Activated CD8-positive, alpha-beta memory T cell treated with anti-CD3 and anti-CD28 coated beads for 36 hours (primary cell): Measurements from ENCODE around the gene PRMT7. TPM values are rescaled to one million over a fixed set of nuclear protein-coding genes. Genes with fewer than 3 reads are reported as not detected.

Source experiments
- CTCF ChIA-PET: fragments of 350-600 bp; sonication (Branson Sonifier 250); formaldehyde crosslinking; loops from one replicate; lab custom pipeline; 2021; ENCODE audit warnings: antibody characterized with exemption; lab: Charles Lee
- POLR2A ChIA-PET: fragments of 350-600 bp; sonication (Branson Sonifier 250); formaldehyde crosslinking; loops from one replicate; lab custom pipeline; 2021; ENCODE audit warnings: antibody characterized with exemption; lab: Charles Lee
- total RNA-seq, 2 experiments: library from RNA; stranded (reverse); gene quantifications; one replicate each; pipeline ENCODE4 v1.2.3, GENCODE V29; 2021

Gene PRMT7
- total RNA-seq, 2 experiments from 2014 or later = 60.2 to 62.9 TPM

DNA sequence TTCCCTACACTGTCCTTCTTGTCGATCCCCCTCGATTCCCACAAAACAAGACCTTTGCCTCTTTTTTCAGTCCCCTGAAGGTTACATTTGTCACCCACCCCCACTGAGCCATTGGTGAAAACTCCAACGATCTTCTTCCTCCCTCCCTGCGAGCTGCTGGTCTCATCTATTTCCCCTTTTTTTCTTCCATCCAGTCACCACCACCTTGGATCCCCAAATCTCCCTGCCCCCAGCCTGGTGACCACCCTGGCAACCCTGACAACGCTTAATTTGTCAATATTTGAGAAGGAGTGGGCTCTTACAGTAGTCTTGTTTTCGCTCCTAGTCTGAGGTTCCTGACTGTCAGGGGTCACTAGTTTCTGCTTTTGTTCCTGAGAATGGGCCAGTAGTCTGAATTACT, 74.6 kb downstream of the PRMT7 start:
- ChIA-PET CTCF (no interaction called here), POLR2A (no interaction called here)

DNA sequence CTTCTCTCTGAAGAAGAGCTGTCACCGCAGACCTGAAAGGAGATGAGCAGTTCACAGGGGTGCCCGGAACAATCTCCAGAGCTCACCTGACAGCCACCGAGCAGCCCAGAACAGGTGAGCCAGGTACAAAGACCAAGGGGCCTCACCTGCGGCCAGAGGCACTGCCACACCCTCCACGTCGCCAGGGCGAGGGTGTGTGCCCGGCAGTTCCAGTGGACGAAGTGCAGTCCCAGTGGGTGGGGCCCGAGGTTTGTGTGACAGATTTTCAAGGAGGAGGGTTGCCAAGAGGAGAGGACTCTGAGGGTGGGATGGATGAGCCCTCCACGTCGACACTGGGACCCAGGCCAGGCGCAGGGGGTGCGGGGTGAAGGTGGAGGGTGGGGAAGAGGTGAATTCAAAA, 75.8 kb downstream of the PRMT7 start:
- POLR2A ChIA-PET = no interaction called here
- CTCF ChIA-PET = interaction anchor here (1.7 kb wide), 1 partner anchor 10 kb away, joined by 4 read pairs; no protein-coding TSS in a partner anchor

DNA sequence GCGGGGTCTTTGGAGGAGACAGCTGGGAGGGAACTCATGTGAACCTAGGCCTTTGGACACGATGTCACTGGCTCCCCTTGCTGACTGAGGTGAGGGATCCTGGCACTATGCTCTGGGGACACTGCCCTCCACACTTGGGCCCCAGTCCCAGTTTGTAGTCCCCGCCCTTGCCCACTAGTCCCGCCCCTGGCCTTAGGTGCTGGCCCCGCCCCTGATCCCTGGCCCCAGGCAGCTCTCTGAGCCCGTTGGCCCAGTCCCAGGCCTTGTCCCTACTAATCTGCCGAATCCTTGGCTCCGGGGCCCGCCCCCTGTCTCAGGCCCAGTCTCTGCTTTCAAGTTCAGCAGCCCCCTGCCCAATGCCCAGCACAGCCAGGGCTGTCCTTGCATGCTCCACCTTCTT, 76.5 kb downstream of the PRMT7 start:
- POLR2A ChIA-PET = no interaction called here
- CTCF ChIA-PET = interaction anchor here (1.7 kb wide), 1 partner anchor 10 kb away, joined by 4 read pairs; no protein-coding TSS in a partner anchor

- CTCF ChIA-PET = interaction anchor here (1.4 kb wide), 1 partner anchor 126 kb away, joined by 3 read pairs; no protein-coding TSS in a partner anchor
These were observed 77.3 kb downstream of the PRMT7 start for GRCh38 chr16:68388124-68388523.

DNA sequence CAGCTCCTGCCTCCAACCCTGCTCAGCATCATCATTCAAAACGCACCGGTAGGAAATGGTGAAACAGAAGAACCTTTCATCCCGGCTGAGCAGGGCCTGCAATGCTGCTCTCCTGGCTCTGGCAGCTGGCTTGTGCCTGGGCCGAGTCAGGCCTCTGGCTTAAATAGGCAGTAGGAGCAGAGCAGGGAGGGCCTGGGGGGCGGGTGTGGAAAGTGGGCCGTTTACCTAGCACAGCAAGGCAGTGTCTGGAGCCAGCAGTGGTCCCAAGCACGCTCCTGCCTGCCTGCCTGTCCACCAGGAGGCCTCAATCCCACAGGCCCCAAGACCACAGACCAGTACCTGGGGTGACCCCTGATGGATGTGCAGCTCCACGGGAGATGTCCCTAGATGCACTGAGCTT, 78.2 kb downstream of the PRMT7 start:
- ChIA-PET CTCF (interaction anchor here (1.4 kb wide), 1 partner anchor 127 kb away, joined by 3 read pairs; no protein-coding TSS in a partner anchor), POLR2A (no interaction called here)

More at GRCh38 chr16:68388124-68388523, 77.3 kb downstream of the PRMT7 start:
- POLR2A ChIA-PET = no interaction called here

- ChIA-PET POLR2A (no interaction called here), CTCF (no interaction called here)
These were observed 79.0 kb downstream of the PRMT7 start for GRCh38 chr16:68389750-68390371.

GRCh38 chr16:68393333-68393732, 82.5 kb downstream of the PRMT7 start:
- ChIA-PET CTCF (no interaction called here), POLR2A (no interaction called here)

- POLR2A ChIA-PET = no interaction called here
- CTCF ChIA-PET = interaction anchor here (0.8 to 2.2 kb wide), 8 partner anchors 19 to 131 kb away, joined by 3 to 10 read pairs (median 4); partner anchors contain the start of gene SLC7A6
These were observed 84.5 kb downstream of the PRMT7 start for GRCh38 chr16:68395167-68395786.

- CTCF ChIA-PET = interaction anchor here (0.8 to 2.2 kb wide), 9 partner anchors 16 to 132 kb away, joined by 3 to 10 read pairs (median 4); partner anchors contain the start of gene SLC7A6
- POLR2A ChIA-PET = no interaction called here
These were observed 85.0 kb downstream of the PRMT7 start for GRCh38 chr16:68395815-68396214.

DNA sequence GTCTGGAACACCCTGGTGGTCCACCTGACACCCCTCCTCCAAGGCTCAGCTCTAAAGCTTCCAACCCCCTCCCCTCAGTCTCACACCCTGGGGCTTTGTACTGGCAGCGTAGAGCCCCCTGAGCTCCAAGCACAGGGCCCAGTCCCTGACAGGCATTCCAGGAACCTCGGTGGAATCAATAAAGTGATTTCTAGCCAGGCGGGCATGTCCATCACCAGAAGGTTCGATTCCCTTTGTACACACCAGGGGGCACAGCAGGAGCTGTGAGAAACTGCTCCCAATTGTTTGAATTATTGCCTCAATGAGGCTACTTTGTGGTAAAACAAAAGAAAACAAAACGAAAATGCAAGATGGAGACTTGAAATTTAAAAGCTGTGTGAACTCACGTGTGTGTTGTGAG, 85.7 kb downstream of the PRMT7 start:
- CTCF ChIA-PET = interaction anchor here (0.6 to 2.2 kb wide), 15 partner anchors 10 to 158 kb away, joined by 3 to 10 read pairs (median 3); no protein-coding TSS in a partner anchor

DNA sequence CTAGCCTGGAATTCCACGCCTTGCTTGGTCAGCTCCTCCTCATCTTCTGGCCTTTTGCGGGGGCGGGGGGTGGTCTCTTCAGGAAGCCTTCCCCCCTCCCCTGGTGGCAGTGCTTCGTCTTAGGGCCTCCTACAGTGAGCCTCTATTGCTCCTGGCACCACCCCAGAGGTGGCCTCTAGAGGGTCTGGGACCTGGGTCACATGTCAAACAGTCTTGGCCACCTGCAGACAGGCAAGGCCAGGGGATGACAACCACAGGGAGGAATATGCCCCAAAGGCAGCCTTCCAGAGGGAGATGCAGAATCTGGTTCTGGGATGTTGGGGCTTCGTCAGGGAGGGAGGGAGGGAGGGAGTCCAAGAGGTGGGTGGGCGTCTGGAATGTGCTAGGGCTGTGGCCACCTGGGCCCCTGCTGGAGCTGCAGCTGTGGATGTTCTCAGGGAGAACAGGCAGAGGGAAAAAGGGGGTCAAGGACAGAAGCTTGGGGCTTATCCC, 86.9 kb downstream of the PRMT7 start:
- POLR2A ChIA-PET = no interaction called here

More for the DNA sequence above, 85.7 kb downstream of the PRMT7 start:
- POLR2A ChIA-PET = no interaction called here

GRCh38 chr16:68399456-68399855, 88.6 kb downstream of the PRMT7 start:
- ChIA-PET POLR2A (no interaction called here), CTCF (interaction anchor here (0.6 kb wide), 1 partner anchor 56 kb away, joined by 3 read pairs; no protein-coding TSS in a partner anchor)

More for the DNA sequence above, 86.9 kb downstream of the PRMT7 start:
- CTCF ChIA-PET = interaction anchor here (0.8 to 1.5 kb wide), 5 partner anchors 10 to 112 kb away, joined by 3 to 5 read pairs (median 3); no protein-coding TSS in a partner anchor

- ChIA-PET CTCF (interaction anchor here (0.7 kb wide), 1 partner anchor 15 kb away, joined by 4 read pairs; no protein-coding TSS in a partner anchor), POLR2A (no interaction called here)
These were observed 89.5 kb downstream of the PRMT7 start for GRCh38 chr16:68400083-68400923.

DNA sequence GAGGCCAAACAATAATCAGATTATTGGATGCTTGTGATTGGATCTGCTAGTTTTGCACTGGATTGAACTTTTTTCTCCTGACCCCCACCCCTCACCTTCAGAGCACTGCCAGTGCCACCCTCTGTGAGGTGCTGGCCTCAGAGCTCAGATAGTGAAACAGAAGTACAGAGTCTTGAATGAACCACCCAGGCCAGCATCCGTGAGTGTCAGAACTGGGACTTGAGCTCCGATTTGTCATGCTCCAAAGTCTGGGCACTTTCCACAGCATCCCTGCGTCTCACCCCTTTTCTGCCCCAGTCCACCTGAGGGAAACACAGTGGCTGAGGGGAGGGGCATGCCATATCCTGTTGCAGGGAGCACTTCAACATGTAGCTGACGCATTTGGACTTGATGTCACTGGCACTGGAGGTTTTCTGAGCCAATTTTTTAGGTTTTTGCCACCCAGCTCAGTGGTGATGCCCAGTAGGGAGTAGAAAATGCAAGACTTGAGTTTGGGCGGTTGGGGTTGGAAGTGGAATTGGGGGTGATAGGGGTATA, 90.2 kb downstream of the PRMT7 start:
- CTCF ChIA-PET = interaction anchor here (0.7 kb wide), 1 partner anchor 15 kb away, joined by 4 read pairs; no protein-coding TSS in a partner anchor
- POLR2A ChIA-PET = no interaction called here

DNA sequence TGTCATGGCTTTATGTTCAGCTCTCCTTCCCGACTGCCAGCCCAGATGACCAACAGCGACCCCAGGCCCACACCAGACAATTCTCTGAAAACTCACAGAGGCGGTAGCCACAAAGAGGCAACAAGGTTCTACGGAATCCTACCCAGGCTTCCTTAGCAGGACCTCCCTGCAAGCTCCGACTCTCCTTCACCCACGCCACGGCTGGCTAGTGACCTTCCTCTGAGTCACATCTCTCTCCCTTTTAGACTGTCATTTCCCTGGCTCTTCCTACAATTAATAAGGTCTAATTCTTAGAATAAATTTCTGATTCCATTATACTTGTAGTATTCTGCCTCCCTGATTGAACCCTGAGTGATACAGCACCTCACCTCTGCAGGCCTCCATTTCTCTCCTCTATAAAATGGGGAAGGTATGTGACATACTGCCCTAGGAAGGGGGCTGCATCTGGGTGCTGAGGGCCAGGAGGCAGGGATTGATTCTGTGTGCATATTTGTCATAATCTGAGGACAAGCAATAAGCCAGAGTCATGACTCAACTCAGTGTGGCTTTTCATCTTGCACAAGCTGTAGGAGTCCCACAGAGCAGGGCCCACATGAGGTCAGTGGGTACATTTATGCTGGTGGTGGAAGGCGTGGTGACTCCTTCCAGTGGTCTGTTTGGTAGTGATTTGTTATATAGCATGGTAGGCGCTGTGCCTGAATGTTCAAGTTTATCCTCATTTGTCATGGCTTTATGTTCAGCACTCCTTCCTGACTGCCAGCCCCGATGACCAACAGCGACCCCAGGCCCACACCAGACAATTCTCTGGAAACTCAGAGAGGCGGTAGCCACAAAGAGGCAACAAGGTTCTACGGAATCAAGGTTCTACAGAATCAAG, 91.3 kb downstream of the PRMT7 start:
- CTCF ChIA-PET = no interaction called here
- POLR2A ChIA-PET = no interaction called here

GRCh38 chr16:68402748-68403040, 91.9 kb downstream of the PRMT7 start:
- POLR2A ChIA-PET = no interaction called here
- CTCF ChIA-PET = no interaction called here

GRCh38 chr16:68403177-68403576, 92.4 kb downstream of the PRMT7 start:
- POLR2A ChIA-PET = no interaction called here
- CTCF ChIA-PET = no interaction called here

DNA sequence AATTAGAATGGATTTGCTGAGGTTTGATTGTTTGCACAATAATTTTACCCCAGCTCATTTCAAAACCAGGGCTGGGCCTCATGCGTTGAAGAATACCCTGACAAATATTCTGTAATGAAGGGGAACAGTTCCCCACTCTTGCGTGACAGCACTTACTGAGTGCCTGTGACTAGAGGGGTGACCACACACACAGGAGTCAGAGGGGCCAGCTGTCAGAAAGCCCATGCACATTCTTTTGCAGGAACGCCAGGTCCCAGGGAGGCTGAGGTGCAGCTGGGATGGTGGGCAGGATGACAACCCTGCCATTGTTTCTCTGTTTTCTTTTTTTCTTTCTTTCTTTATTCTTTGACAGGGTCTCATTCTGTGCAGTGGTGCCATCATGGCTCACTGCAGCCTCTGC, 92.9 kb downstream of the PRMT7 start:
- POLR2A ChIA-PET = no interaction called here

More for the DNA sequence above, 92.9 kb downstream of the PRMT7 start:
- CTCF ChIA-PET = no interaction called here
